ENCODE results near the gene KCND1.
A peak's percentile ranks its signal among the peaks of the same experiment; 100 is the strongest.

Gene KCND1

DNA sequence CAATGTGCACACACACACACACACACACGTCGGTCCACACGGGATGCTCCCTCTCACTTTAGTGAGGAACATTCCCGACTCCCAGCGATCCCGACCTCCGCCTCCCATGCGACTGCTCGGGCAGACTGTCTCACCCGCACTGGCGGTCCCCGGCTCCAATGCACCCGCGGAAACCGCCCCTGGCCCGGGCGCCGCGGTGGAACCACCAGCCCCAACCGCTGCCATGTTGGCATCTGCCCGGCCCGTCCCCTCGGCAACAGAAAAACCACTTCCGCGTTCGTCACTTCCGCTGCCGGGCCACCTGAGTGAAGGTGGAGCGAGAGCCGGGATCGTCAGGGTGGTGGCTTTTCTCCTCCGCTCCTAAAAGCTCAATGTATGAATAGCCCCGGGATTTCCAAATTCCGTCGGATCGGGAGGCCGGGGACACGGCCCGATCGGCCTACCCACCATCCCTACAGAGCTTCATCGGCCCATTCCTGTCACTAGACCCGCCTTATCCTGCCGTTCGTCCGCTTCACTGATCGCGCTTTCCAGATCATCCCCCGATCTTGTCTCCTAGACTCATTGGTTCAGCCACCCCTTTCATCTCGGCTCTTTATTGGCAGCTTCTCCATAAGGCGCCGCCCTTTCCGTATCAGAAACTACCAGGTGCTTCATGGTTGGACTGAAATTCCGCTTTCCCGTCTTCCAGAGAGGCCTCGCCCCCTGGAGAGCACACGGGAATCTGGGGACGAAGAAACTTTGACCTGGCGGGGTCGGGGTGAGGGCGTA, 60.0 kb downstream of the KCND1 start, which contains the start of gene SLC35A2 (continued):
- TF ChIP-seq, protein P1, sequence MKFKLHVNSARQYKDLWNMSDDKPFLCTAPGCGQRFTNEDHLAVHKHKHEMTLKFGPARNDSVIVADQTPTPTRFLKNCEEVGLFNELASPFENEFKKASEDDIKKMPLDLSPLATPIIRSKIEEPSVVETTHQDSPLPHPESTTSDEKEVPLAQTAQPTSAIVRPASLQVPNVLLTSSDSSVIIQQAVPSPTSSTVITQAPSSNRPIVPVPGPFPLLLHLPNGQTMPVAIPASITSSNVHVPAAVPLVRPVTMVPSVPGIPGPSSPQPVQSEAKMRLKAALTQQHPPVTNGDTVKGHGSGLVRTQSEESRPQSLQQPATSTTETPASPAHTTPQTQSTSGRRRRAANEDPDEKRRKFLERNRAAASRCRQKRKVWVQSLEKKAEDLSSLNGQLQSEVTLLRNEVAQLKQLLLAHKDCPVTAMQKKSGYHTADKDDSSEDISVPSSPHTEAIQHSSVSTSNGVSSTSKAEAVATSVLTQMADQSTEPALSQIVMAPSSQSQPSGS (tag by site-specific recombination; IDR thresholded peaks at IDR 0.05; ENCODE audit: low read depth), result no peak
- TF ChIP-seq ZNF600 (tag by site-specific recombination; IDR thresholded peaks at IDR 0.05), result 0 out of 2 replicates have a peak, but pooled peaks have one; percentile 17
- TF ChIP-seq ZNF174 (tag by site-specific recombination; IDR thresholded peaks at IDR 0.05), result no peak
- no peak for TF ChIP-seq ZNF211 (tag by site-specific recombination; IDR thresholded peaks at IDR 0.05; ENCODE audit: low read depth)
- TF ChIP-seq, protein P2, sequence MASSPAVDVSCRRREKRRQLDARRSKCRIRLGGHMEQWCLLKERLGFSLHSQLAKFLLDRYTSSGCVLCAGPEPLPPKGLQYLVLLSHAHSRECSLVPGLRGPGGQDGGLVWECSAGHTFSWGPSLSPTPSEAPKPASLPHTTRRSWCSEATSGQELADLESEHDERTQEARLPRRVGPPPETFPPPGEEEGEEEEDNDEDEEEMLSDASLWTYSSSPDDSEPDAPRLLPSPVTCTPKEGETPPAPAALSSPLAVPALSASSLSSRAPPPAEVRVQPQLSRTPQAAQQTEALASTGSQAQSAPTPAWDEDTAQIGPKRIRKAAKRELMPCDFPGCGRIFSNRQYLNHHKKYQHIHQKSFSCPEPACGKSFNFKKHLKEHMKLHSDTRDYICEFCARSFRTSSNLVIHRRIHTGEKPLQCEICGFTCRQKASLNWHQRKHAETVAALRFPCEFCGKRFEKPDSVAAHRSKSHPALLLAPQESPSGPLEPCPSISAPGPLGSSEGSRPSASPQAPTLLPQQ (tag by site-specific recombination; IDR thresholded peaks at IDR 0.05), result 0 out of 2 replicates have a peak, but pooled peaks have one; percentile 12
- peak; percentile 72 for TF ChIP-seq ZNF76 (tag by site-specific recombination; IDR thresholded peaks at IDR 0.05; ENCODE audit: borderline replicate concordance, low read depth)
- peak; percentile 63 for TF ChIP-seq YY2 (tag by site-specific recombination; IDR thresholded peaks at IDR 0.05)
- TF ChIP-seq, protein P3, sequence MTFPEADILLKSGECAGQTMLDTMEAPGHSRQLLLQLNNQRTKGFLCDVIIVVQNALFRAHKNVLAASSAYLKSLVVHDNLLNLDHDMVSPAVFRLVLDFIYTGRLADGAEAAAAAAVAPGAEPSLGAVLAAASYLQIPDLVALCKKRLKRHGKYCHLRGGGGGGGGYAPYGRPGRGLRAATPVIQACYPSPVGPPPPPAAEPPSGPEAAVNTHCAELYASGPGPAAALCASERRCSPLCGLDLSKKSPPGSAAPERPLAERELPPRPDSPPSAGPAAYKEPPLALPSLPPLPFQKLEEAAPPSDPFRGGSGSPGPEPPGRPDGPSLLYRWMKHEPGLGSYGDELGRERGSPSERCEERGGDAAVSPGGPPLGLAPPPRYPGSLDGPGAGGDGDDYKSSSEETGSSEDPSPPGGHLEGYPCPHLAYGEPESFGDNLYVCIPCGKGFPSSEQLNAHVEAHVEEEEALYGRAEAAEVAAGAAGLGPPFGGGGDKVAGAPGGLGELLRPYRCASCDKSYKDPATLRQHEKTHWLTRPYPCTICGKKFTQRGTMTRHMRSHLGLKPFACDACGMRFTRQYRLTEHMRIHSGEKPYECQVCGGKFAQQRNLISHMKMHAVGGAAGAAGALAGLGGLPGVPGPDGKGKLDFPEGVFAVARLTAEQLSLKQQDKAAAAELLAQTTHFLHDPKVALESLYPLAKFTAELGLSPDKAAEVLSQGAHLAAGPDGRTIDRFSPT (tag by site-specific recombination; IDR thresholded peaks at IDR 0.05), result peak; percentile 98
- TF ChIP-seq, protein P4, sequence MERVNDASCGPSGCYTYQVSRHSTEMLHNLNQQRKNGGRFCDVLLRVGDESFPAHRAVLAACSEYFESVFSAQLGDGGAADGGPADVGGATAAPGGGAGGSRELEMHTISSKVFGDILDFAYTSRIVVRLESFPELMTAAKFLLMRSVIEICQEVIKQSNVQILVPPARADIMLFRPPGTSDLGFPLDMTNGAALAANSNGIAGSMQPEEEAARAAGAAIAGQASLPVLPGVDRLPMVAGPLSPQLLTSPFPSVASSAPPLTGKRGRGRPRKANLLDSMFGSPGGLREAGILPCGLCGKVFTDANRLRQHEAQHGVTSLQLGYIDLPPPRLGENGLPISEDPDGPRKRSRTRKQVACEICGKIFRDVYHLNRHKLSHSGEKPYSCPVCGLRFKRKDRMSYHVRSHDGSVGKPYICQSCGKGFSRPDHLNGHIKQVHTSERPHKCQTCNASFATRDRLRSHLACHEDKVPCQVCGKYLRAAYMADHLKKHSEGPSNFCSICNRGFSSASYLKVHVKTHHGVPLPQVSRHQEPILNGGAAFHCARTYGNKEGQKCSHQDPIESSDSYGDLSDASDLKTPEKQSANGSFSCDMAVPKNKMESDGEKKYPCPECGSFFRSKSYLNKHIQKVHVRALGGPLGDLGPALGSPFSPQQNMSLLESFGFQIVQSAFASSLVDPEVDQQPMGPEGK (tag by site-specific recombination; IDR thresholded peaks at IDR 0.05), result peak; percentile 56; the same call in 1 of the 2 replicates
- TF ChIP-seq ZNF501 (tag by site-specific recombination; IDR thresholded peaks at IDR 0.05), result 0 out of 2 replicates have a peak, but pooled peaks have one; percentile 9
- peak; percentile 98 for TF ChIP-seq ZBTB48 (tag by site-specific recombination; IDR thresholded peaks at IDR 0.05)
- TF ChIP-seq TCF7L2 (IDR thresholded peaks at IDR 0.05; ENCODE audit: borderline replicate concordance, low read depth, low read length), result no peak
- TF ChIP-seq ZNF366 (tag by site-specific recombination; conservative IDR thresholded peaks at IDR 0.05), result peak; percentile 80
- 0 out of 2 replicates have a peak, but pooled peaks have one; percentile 20 for TF ChIP-seq KLF8 (tag by site-specific recombination; IDR thresholded peaks at IDR 0.05)
- TF ChIP-seq ZNF335 (tag by site-specific recombination; conservative IDR thresholded peaks at IDR 0.05), result peak; percentile 84
- no peak for TF ChIP-seq ZNF223 (tag by site-specific recombination; IDR thresholded peaks at IDR 0.05)
- TF ChIP-seq IKZF3 (tag by site-specific recombination; IDR thresholded peaks at IDR 0.05), result 0 out of 2 replicates have a peak, but pooled peaks have one; percentile 42
- TF ChIP-seq, protein P5, sequence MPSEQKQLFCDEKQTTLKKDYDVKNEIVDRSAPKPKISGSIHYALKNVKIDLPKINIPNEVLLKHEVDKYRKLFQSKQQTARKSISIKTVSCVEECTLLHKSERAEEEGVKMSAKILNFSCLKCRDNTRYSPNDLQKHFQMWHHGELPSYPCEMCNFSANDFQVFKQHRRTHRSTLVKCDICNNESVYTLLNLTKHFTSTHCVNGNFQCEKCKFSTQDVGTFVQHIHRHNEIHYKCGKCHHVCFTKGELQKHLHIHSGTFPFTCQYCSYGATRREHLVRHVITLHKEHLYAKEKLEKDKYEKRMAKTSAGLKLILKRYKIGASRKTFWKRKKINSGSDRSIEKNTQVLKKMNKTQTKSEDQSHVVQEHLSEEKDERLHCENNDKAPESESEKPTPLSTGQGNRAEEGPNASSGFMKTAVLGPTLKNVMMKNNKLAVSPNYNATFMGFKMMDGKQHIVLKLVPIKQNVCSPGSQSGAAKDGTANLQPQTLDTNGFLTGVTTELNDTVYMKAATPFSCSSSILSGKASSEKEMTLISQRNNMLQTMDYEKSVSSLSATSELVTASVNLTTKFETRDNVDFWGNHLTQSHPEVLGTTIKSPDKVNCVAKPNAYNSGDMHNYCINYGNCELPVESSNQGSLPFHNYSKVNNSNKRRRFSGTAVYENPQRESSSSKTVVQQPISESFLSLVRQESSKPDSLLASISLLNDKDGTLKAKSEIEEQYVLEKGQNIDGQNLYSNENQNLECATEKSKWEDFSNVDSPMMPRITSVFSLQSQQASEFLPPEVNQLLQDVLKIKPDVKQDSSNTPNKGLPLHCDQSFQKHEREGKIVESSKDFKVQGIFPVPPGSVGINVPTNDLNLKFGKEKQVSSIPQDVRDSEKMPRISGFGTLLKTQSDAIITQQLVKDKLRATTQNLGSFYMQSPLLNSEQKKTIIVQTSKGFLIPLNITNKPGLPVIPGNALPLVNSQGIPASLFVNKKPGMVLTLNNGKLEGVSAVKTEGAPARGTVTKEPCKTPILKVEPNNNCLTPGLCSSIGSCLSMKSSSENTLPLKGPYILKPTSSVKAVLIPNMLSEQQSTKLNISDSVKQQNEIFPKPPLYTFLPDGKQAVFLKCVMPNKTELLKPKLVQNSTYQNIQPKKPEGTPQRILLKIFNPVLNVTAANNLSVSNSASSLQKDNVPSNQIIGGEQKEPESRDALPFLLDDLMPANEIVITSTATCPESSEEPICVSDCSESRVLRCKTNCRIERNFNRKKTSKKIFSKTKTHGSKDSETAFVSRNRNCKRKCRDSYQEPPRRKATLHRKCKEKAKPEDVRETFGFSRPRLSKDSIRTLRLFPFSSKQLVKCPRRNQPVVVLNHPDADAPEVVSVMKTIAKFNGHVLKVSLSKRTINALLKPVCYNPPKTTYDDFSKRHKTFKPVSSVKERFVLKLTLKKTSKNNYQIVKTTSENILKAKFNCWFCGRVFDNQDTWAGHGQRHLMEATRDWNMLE (tag by site-specific recombination; conservative IDR thresholded peaks at IDR 0.05; ENCODE audit: low read depth), result peak; percentile 75
- peak; percentile 88 for TF ChIP-seq SP2 (tag by site-specific recombination; IDR thresholded peaks at IDR 0.05)
- TF ChIP-seq EGR2 (tag by site-specific recombination; IDR thresholded peaks at IDR 0.05; ENCODE audit: low read depth), result no peak
- peak; percentile 97 for TF ChIP-seq ZBTB17 (tag by site-specific recombination; IDR thresholded peaks at IDR 0.05)
- TF ChIP-seq, protein P6, sequence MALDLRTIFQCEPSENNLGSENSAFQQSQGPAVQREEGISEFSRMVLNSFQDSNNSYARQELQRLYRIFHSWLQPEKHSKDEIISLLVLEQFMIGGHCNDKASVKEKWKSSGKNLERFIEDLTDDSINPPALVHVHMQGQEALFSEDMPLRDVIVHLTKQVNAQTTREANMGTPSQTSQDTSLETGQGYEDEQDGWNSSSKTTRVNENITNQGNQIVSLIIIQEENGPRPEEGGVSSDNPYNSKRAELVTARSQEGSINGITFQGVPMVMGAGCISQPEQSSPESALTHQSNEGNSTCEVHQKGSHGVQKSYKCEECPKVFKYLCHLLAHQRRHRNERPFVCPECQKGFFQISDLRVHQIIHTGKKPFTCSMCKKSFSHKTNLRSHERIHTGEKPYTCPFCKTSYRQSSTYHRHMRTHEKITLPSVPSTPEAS (tag by site-specific recombination; IDR thresholded peaks at IDR 0.05), result peak; percentile 97
- TF ChIP-seq ZNF707 (tag by site-specific recombination; IDR thresholded peaks at IDR 0.05), result no peak
- TF ChIP-seq ZNF549 (tag by site-specific recombination; IDR thresholded peaks at IDR 0.05), result no peak
- peak; percentile 73; the same call in 1 of the 2 replicates for TF ChIP-seq ZNF777 (tag by site-specific recombination; IDR thresholded peaks at IDR 0.05; ENCODE audit: borderline replicate concordance)
- peak; percentile 23; the same call in 1 of the 2 replicates for TF ChIP-seq ZNF792 (tag by site-specific recombination; IDR thresholded peaks at IDR 0.05)

Data from HEK293 (cell line).